HEK293 (cell line): Measurements from ENCODE around the gene MRPL44.

Experiments
- GLI4 ChIP-seq: fragments of 450-650 bp; formaldehyde crosslinking; IDR thresholded peaks from 2 replicates; pipeline ENCODE4 v1.5.1; 2016; ENCODE audit warnings: missing biosample characterization, missing genetic modification characterization
- ZBTB48 ChIP-seq: fragments of 450-650 bp; formaldehyde crosslinking; IDR thresholded peaks from 2 replicates; pipeline ENCODE4 v1.5.1; 2016; ENCODE audit warnings: missing biosample characterization, missing genetic modification characterization
- ZNF121 ChIP-seq: fragments of 450-650 bp; formaldehyde crosslinking; IDR thresholded peaks from 2 replicates; pipeline ENCODE4 v1.5.1; 2016; ENCODE audit warnings: missing biosample characterization, missing genetic modification characterization
- ZNF157 ChIP-seq: fragments of 450-650 bp; formaldehyde crosslinking; IDR thresholded peaks from 2 replicates; pipeline ENCODE4 v1.5.1; 2016; ENCODE audit warnings: missing biosample characterization, missing genetic modification characterization
- ZNF274 ChIP-seq, 2 experiments: fragments of 200-500 bp in 1 of 2; fragments of 450-650 bp in 1 of 2; sonication (Bioruptor generic) in 1 of 2; formaldehyde crosslinking in 1 of 2; IDR thresholded peaks; 2 replicates each; pipeline versions ENCODE4 v1.5.1 to v1.6.1; 2014 to 2016; ENCODE audit warnings: borderline replicate concordance in 1 of 2, inconsistent platforms in 1 of 2, low read length in 1 of 2, missing biosample characterization in 1 of 2, missing genetic modification characterization in 1 of 2
- ZNF48 ChIP-seq: fragments of 450-650 bp; formaldehyde crosslinking; IDR thresholded peaks from 2 replicates; pipeline ENCODE4 v1.5.1; 2016; ENCODE audit warnings: missing biosample characterization, missing genetic modification characterization
- ZNF549 ChIP-seq: fragments of 450-650 bp; IDR thresholded peaks from 2 replicates; pipeline ENCODE4 v1.5.1; 2018; ENCODE audit warnings: missing biosample characterization, missing genetic modification characterization, mild to moderate bottlenecking, inconsistent platforms, moderate library complexity
- ZSCAN18 ChIP-seq: fragments of 450-650 bp; formaldehyde crosslinking; IDR thresholded peaks from 2 replicates; pipeline ENCODE4 v1.5.1; 2016; ENCODE audit warnings: missing biosample characterization, missing genetic modification characterization
- TF ChIP-seq, protein P1 (sequence below): fragments of 450-650 bp; formaldehyde crosslinking; IDR thresholded peaks from 2 replicates; pipeline ENCODE4 v1.5.1; 2016; ENCODE audit warnings: missing biosample characterization, missing genetic modification characterization

GRCh38 chr2:223943135-223943534 is 14.1 kb upstream of the MRPL44 start:
- TF ChIP-seq ZNF549 (tag by site-specific recombination) (no peak), ZNF48 (tag by site-specific recombination) (no peak), ZSCAN18 (tag by site-specific recombination) (no peak), ZBTB48 (tag by site-specific recombination) (no peak), ZNF157 (tag by site-specific recombination) (no peak), ZNF121 (tag by site-specific recombination) (no peak), GLI4 (tag by site-specific recombination) (no peak), ZNF274 (IDR thresholded peaks at IDR 0.05; ENCODE audit: low read length) (no peak), ZNF274 (tag by site-specific recombination; IDR thresholded peaks at IDR 0.05; ENCODE audit: borderline replicate concordance) (no peak)
- TF ChIP-seq, protein P1, sequence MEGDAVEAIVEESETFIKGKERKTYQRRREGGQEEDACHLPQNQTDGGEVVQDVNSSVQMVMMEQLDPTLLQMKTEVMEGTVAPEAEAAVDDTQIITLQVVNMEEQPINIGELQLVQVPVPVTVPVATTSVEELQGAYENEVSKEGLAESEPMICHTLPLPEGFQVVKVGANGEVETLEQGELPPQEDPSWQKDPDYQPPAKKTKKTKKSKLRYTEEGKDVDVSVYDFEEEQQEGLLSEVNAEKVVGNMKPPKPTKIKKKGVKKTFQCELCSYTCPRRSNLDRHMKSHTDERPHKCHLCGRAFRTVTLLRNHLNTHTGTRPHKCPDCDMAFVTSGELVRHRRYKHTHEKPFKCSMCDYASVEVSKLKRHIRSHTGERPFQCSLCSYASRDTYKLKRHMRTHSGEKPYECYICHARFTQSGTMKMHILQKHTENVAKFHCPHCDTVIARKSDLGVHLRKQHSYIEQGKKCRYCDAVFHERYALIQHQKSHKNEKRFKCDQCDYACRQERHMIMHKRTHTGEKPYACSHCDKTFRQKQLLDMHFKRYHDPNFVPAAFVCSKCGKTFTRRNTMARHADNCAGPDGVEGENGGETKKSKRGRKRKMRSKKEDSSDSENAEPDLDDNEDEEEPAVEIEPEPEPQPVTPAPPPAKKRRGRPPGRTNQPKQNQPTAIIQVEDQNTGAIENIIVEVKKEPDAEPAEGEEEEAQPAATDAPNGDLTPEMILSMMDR (tag by site-specific recombination), result no peak
